Posterior cingulate gyrus (tissue), 11 donors: ENCODE data around the gene METTL27.

Experiments
- DNase-seq, 10 donors: peaks; one replicate each; pipeline versions ENCODE4 v3.0.0 to v3.0.0-alpha.2; 2020 to 2021; ENCODE audit warnings: mixed read lengths in 3 of 10
- intact Hi-C: fragments of 100-400 bp; cut with DNase I; formaldehyde crosslinking; loops from one replicate; pipeline ENCODE4 v1.15.1; 2023

The METTL27 gene

DNA sequence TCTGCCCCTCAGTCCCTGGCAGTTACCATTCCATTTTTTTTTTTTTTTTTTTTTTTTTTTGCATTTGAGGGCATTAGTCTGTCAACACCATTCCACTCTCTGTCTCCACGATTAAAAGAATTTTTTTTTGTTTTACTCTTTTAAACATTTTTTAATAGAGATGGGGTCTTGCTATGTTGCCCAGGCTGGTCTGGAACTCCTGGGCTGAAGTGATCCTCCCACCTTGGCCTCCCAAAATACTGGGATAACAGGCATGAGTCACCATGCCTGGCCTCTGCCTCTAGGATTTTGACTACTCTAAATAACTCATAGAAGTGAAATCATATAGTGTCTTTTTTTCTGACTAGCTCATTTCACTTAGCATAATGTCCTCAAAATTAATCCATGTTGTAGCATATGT lies 55.7 kb downstream of the METTL27 start:
- intact Hi-C loops: no loop called here

More for the DNA sequence above, 55.7 kb downstream of the METTL27 start:
- peak in 1 of 10 donors; percentile 42 for DNase-seq
